Fibroblast of gingiva (primary cell): ENCODE data around the gene GPR39.
"Not testable (repeated sequence)": the region's sequence is repeated elsewhere in the genome, so short reads cannot be mapped to it uniquely, and the experiment has no call there.

Source experiments
- DNase-seq: peaks from one replicate; pipeline ENCODE4 v3.0.0-alpha.2; 2011; ENCODE audit warnings: low read depth

Gene GPR39

DNA sequence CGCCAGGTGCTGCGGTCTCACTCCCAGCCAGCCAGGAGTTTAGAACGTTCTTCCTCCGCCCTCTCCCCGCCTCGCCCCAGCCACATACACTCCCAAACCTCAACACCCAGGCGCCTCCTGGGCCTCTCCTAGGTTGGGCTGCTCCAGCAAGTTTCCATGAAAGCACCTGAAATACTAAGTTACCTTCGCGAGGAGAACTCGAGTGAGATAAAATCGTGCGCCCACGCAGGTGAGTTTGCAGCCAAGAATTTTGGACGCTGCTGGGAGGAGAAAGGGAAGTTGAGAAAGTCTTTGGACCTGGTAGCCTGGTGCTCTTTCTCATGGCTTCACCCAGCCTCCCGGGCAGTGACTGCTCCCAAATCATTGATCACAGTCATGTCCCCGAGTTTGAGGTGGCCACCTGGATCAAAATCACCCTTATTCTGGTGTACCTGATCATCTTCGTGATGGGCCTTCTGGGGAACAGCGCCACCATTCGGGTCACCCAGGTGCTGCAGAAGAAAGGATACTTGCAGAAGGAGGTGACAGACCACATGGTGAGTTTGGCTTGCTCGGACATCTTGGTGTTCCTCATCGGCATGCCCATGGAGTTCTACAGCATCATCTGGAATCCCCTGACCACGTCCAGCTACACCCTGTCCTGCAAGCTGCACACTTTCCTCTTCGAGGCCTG is at the start of gene GPR39:
Gene GPR39, plus strand, starts transcription at position 83 of the 673 bp plus-strand sequence.
- DNase-seq: no peak

DNA sequence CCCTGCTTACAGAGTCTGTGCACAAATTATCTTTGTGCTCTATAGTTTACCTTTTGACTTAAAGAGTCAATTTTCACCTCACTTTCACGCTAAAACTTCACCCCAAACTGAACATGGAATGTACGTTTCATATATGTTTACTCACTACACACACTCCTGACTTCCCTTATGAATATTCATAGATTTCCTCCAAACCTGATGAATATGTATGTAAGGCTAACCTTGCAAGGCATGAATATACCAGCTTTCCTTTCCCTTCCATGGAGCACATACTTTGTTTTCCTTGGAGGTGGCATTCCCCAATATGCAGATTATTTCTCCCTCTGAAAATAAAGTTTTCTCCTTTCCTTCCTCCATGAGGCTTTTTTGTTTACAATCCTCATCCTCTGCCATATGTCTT is 48.4 kb upstream of the GPR39 start:
- DNase-seq: no peak

DNA sequence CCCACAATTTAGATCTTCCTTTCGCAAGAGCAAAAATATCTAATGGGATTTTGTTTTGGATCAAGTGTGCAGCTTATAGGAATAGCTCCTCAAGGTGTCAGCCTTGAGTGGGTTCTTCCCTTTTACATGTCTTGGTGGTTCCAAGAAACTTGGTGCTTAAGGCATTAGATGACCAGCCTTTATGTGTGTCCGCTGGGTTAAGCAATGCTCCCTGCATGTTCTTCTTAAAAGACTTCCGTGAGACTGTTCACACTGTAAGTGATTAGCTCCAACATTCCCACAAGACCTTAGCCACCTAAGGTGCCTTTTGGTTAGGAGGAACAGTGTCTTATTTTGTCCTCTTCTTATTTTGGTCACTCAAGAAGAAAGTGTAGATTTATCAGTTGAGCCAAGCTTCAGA is 44.3 kb upstream of the GPR39 start:
- no peak for DNase-seq

GRCh38 chr2:132373391-132374135 is 43.0 kb upstream of the GPR39 start:
- peak; percentile 13 for DNase-seq

DNA sequence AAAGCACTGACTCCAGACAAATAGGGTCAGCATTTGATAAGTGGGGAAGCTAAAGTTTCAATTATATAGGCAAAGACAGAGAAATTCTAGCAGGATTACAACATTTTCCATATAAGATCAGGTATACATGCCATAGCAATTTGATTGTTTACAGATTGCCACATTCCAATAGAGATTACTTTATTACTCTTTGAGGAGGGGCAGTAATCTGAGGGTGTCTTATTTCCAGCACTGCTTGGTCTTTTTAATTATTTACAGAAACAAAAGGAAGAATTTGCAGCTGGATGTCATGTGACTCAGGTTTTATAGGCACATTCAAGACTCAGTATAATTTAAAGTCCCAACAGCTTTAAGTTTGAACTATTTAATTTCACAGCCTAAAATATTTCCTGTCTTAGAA is 42.5 kb upstream of the GPR39 start:
- peak; percentile 42 for DNase-seq

- no peak for DNase-seq
Observed at GRCh38 chr2:132374551-132374950, 42.1 kb upstream of the GPR39 start.

GRCh38 chr2:132374961-132375360 is 41.6 kb upstream of the GPR39 start:
- DNase-seq: peak; percentile 18

DNA sequence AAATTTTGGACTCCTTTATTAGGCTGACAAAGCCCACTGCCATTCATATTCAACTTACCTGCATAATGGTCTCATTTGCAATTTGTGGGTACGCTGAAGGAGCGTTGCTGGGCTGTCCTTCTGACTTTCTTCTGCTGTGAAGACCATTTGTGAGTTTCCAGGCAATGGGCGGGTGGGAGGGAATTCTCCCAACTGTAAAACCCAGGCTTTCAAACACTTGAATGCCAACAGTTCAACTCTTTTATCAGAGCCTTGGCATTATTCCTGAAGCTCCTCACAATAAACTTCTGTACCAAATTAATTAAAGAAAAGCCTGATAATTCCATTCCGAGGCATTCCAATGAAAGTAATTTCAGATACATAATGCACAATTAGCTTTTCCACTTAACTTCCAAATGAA is 35.2 kb upstream of the GPR39 start:
- no peak for DNase-seq

DNA sequence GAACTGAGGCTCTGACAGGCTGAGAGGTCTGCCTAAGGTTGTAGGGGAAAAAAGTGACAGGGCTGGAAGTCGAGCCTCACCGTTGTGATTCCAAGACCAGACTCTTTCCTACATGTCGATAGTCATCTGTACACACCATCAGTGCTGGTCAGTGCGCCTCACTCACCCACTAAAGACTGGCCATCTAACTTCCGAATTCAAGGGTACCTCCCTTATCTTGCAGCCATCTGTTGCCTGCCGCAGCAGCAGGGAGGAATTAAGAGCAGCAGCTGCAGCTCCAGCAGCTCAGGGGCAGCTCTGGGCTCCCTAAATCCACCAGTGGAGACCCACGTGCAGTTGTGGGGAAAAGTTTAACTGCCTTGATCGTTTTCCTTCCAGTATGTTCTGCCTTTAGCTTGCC is 32.6 kb upstream of the GPR39 start:
- no peak for DNase-seq

- no peak for DNase-seq
Observed at GRCh38 chr2:132384491-132385151, 32.0 kb upstream of the GPR39 start.

DNA sequence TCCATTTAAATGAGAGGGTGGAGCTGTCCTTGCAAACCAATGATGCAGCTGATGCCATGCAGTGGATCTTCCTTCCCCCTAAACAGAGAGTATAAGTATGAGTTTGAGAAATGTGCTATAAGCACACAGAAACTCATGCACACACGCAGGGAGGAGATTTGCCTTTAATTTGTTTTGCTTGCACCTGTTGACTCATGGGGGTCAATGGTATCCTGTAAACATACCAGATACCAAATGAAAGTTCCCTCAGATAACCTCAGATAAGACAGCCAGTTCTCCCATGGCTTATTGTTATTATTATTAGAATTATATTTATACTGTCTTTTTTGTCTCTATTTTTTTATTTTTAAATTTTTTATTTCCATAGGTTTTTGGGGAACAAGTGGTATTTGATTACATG is 29.5 kb upstream of the GPR39 start:
- no peak for DNase-seq

GRCh38 chr2:132390076-132390475 is 26.5 kb upstream of the GPR39 start:
- no peak for DNase-seq

- DNase-seq: no peak
Observed at GRCh38 chr2:132391378-132391777, 25.2 kb upstream of the GPR39 start.

- no peak for DNase-seq
Observed at GRCh38 chr2:132392221-132392620, 24.4 kb upstream of the GPR39 start.

GRCh38 chr2:132392879-132393278 is 23.7 kb upstream of the GPR39 start:
- DNase-seq: no peak

DNA sequence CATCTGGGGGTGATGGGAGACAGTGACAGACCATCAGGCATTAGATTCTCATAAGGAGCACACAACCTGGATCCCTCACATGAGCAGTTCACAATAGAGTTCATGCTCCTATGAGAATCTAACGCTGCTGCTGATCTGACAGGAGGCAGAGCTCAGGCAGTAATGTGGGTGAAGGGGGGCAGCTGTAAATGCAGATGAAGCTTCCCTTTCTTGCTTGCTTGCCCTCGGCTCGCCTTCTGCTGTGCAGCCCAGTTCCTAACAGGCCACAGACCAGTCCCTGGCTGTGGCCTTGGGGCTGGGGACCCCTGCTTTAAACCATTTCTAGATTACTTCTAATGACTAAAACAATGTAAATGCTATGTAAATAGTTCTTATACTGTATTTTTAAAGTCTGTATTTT is 19.6 kb upstream of the GPR39 start:
- not testable (repeated sequence) for DNase-seq

DNA sequence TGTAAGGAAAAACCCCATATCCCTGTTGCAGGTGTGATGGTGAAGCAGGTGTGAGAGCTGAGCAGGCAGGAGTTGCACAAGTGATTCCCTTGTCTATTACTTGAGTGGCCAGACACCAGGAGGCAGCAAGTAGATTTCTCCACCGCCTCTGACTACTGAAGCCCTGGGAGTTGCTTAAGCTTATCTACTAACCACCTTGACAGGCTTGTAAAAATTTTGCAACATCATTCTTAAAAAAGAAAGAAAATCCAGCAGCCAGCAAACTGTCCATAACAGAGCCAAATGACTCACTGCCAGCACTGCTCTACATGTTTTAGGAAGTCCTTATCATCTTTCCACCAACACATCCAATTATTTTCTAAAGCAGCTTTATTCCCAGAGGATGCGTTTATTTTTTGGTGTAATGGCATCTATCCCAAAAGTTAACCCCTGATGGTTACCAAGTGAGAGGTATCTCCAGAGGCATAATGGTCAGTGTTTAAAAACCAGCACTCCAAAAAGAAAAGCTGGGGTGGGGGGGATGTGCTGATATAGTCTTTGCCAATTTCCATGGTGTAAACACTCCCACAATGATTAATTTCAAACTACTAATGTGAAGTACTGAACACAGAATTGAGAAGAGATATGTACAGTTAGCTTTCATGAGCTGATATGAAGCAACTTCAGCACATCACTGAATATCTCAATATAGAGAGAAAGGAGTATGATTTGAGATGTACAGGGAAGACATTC is 16.3 kb upstream of the GPR39 start:
- DNase-seq: no peak

DNA sequence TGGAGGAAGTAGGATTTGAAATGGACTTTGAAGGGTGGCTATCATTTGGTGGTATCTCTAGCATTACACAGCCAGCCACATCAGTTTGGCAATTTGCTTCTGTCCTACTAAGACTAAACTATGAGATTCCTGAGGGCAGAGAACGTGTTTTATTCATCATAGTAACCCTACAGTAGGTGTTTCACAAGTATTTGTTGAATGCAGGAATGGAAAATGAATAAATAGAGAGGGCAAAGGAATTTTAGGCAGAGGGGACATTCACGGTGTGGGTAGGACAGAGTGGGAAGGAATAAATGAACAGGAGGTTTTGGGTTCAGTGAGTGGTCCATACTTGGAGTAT is 15.7 kb upstream of the GPR39 start:
- DNase-seq: no peak

- DNase-seq: no peak
Observed at GRCh38 chr2:132401326-132401725, 15.3 kb upstream of the GPR39 start.

- no peak for DNase-seq
Observed at GRCh38 chr2:132403146-132403545, 13.5 kb upstream of the GPR39 start.

- DNase-seq: no peak
Observed at GRCh38 chr2:132404056-132404455, 12.5 kb upstream of the GPR39 start.

- DNase-seq: no peak
Observed at GRCh38 chr2:132407784-132408183, 8.8 kb upstream of the GPR39 start.

DNA sequence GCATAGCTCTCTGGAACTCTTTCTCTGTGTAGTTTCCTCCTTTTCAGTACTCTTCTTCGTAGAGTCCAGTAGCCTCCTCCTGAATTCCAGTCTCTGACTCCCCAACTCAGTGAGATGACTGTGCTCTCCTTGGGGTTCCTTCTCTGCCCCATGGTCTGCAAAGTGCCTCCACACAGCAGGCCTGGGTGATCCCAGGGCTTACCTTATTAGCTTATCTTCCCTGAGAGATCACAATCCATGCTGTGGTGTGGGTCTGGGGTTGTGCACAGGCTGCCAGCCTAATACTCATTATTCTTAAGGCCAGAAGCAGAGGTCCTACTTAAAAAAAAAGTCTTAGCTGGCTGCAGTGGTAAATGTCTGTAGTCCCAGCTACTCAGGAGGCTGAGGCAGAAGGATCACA is 4.6 kb upstream of the GPR39 start:
- DNase-seq: no peak
